Epidermal melanocyte (primary cell): ENCODE results near the gene S100A10.

ENCODE experiments used
- DNase-seq: peaks from one replicate; pipeline ENCODE4 v3.0.0; 2011; ENCODE audit warnings: low spot score; ENCODE audit not compliant: insufficient read length

S100A10 gene, protein sequence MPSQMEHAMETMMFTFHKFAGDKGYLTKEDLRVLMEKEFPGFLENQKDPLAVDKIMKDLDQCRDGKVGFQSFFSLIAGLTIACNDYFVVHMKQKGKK

DNA sequence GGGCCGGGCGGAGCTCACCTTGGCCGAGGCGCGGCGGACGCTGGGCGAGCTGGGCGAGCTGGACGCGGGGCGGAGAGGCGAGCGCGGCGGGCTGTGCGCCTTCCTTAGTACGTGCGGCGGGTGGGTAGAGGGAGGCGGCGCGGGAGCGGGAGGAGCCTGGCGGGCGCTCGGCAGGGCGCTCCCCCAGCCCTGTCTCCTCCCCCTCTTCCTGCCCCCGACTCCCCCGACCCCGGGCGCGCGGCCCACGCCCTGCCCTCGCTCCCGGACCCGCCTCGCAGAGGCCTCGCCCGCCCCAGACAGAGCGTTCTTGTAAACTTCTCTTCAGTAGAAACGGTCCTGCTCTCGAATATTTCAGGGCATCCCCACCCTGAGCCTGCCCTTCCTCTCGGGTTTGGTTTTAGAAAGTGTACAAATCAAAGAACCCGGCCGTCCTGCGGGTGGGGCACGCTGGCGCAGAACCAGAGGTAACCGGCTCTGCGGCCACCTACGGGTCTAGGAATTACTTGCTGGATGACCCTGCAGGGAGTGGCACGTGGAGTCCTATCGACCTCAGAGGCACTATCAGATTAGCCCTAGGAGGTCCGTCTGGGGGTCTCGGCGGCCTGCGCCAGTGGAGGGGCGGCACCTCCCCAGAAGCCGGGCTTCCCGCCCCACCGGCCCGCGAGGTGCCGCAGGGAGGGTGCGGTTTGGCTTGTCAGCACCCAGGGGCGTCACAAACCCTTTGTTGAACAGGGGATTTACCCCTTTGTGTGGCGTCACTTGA lies at the start of gene S100A10:
Gene S100A10, minus strand, starts transcription at position 126 of the 763 bp plus-strand sequence. CDS start 7,629 bp downstream, outside the sequence.
- DNase-seq, result no peak

DNA sequence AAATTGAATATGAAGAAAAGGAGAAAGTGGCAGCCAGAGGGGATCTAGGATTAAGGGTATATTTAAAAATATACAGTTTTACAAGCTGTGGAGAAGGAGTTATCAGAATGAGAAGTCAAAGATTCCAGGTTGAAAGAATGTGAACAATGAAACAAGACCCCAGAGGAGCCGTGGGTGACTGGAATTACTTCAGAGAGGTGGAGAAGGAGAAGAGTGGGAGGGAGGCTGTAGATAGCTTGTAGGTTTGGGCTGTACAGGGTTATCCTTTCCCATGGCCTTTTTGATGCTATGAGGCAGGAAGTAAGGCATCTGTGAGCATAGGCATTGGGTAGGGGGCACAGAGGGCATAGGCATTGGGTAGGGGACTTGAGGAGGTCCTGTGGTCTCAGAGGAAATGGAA lies 48.4 kb upstream of the S100A10 start:
- no peak for DNase-seq

DNA sequence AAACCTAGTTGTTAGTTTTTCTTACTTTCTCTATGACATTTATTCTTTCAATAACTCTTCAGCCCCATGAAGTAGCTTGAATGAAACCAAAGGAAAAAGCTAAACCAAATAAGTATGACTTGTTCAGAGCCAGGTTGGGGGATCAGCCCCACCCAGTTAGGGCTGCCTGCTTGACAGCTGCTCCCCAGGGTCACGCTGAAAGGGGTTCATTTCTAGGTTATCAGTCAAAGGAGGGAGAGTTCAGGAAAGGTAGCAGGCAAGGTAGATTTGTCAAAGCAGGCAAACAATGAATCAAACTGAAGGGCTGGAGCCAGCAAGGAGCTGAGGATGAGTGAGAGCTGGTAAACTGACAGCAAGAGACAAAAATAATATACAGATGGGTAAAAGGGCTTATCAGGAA lies 46.2 kb upstream of the S100A10 start:
- DNase-seq, result no peak

DNA sequence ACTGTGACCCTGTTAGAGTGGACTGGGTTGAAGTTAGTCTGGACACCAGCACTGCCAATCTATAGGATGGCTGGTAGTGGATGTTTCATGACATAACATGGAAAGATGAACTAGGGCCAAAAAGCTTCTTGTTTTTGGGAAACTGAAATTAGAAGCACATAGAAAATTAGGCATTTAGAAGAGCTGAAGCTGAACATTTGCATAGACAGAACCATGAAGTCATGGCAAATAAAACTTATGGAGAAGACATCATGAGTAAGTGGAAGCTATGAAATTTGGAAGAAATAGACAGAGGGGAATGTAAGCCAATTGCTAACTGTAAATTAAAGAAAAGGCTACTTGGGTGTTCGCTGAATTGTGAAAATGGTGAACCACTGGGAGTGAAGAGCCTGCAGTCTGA lies 45.8 kb upstream of the S100A10 start:
- no peak for DNase-seq

DNA sequence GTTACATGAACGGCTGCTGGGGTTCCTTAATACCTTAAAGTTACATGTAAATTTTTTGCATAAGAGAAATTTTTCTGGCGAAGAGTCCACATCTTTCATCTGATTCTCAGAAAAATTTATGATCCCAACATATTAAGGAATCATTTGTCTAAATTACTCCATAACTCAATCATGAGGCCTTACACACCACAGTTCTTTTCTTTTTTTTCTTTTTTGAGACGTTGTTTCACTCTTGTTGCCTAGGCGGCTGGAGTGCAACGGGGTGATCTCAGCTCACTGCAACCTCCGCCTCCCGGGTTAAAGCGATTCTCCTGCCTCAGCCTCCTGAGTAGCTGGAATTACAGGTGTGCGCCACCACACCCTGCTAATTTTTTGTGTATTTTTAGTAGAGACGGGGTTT lies 45.2 kb upstream of the S100A10 start:
- DNase-seq, result no peak

DNA sequence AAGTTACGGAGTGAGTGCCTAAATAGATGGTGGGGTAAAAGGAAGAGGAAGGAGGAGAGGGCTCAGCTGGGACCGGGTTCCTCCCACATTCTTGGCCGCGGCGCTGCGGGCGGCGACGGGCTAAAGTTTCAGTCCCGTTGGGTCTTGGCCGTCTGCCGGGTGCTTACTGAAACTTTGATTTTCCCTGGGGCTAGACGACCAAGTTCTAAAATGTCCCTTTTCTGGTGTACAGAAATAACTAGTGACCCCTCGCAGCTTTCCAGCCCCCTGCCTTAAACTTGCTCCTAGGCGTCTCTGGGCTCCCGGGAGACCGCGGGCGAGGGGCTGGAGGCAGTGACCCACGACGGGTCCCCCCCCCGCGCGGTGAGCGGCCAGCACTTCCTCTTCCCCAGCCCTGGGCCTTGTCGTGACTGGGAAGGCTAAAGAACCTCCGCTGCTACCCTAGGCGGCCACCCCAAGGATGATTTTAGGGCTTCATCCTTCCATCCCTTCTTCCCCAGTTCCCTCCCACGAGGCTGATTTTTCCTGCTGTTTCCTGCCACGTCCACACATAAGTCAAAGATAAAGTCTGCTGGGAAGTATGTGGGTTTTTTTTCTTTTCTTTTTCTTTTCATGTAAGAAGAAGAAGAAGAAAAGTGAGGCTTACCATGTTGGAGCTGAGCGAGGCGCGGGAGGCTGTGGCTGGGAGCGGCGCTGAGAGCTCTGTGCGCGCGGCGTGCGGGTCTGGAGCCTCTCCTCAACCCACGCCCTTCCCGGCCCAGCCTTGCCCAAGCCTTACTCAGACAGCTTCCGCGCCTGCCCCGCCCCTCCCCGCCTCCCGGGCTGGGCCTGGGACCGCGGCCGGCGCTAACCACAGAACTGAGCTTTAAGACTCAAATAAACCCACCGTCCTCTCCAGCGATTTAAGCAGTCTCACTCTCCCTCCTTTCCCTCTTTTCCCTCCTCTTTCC lies 42.9 kb upstream of the S100A10 start, which contains the start of gene S100A11:
Gene S100A11, minus strand, starts transcription at position 738 of the 950 bp plus-strand sequence. Its CDS starts 89 bp downstream, at position 649.
- DNase-seq, result peak; percentile 49

DNA sequence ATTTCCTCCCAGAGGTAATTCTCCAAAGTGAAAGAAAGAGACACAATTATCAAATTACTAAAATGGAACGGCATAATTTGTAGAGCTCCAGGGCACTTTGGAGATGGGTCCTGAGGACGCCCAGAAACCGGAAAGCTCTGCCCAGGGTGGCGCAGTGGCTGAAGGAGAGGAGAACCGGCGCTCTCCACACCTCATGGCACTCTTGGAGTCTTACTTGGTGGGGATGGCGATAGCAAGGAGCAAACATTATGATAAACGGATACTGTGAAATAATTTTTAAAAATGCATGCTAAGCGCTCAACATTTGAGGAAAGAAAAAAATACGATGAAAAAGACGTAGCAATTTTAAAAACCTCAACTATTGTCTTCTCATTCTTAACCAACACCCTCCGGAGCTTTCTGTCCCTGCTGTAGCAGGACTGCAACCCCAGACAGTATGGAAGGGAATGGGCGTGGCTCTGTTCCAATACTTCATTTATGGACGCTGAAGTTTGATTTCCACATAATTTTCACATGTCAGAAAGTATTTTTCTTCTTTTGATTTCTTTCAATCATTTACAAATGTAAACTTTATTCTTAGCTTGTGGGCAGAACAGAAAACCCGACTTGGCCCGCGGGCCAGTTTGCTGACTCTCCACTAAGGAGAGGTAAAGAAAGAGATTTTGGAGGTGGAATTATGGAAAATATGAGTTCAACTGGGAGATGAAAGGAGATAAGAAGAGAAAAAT lies 42.0 kb upstream of the S100A10 start:
- DNase-seq, result no peak

DNA sequence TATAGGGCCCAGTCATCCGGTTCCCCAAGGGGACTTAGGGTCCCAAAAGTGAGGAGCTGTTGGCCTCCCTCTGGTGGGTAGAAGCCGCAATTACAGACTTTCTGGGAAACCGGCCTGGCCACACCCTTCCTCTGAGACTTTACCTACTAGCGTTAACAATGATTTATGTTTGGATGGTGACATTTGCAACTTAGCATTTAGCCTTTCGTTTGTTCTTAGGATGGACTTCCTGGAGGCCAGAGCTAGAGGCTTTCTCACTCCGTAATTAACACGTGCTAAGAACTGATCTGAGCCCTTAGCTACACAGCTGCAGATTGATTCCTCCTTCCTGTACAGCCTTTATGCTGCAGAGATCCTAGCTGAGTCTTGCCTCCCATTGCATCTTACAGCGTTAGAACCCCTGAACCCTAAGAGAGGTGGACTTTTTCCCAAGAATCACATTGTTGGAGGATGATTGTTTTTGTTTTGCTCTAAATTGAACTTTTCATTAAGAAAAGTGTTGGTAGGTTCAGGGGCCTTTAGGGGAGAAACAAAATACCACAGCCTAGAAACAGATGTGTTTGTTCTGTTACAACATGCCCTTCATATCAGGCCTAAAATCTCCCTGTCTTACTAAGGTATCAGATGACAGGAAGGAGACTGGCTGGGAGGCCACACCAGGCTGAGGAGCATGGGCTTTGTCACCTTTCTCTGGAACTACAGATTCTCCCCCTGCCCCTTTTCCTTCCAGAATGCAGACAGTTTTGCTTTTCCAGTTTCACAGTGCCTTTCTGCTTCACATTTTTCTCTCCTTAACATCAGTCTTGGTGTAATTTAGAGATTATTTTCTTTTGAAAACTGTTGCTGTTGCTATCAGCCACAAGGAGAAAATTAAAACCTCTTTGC lies 41.2 kb upstream of the S100A10 start:
- DNase-seq, result peak; percentile 54

DNA sequence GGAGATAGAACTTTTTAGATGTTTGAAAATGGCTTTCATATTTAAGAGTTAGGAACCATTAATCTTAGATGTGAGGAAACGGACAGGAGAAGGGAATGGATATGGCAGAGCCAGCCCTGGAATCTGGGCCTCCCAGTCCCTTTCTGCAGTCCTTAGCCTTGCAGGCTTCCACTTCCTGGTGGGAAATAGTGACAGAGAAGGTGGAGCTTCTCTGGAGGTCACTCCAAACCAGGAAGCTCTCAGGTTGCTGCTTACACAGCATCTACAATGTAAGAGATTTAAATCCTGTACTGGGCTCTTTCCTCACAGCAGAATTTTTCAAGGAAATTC lies 40.6 kb upstream of the S100A10 start:
- DNase-seq, result no peak

DNA sequence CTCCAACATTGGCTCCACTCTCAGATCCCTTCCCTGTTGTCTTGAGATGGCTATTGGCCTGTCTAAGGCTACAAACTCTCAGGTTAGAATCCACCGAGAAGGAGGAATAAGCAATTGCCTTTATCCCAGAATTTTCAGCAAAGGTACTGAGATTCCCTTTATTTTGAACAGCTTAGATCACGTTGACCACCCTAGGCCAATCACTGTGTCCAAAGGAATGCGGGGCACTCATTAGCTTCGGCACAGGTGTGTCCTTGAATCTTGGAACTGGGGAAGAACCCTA lies 36.2 kb upstream of the S100A10 start:
- no peak for DNase-seq

DNA sequence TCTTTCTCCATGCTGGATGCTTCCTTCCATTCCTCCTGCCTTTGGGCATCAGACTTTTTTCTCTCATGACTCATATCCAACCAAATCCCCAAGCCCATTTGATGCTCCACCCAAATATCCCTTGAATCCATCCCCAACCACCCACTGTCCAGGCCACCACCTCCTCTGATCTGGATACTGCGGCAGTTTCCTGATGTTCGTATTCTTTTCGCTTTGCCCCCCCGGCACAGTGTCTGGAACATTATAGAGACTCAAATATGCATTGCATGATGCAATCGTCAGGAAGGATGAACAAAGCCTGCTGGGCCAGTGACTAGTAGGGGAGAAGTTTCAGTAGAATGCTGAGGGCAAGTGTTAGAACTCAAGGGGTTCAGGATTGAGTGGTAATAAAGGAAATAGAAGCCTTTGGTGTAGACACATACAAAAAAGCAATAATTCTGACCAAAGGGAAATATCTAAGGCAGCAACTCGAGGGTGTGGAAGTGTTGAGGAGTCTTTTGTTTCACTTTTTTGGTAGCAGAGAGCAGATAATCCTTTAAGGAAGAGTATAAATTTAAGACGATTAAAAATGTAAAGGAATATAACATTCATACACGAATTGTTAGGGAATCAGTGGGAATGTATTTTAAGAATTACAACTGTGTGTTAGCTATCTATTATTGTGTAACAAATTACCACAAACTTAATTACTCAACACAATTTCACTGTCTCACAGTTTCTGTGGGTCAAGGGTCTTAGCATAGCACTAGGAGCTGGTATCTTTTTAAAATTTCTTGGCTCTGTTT lies 35.7 kb upstream of the S100A10 start:
- no peak for DNase-seq

DNA sequence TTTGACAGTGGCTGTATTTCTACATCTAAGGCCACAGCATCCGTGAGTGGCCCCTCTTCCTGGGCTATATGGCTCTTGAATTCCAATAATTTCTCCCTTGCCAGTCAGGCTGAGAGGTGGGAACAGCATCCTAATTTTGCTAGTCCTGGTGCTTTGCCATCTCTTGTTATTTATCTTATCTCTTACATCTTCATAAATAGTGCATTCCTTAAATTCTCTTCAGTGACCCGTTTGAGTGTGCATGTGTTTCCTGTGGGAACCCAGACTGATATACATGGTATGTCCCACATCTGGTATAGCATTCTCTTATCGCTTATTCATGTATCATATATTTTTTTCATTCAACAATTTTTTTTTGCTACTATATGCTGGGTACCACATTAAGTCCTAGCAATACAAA lies 33.2 kb upstream of the S100A10 start:
- no peak for DNase-seq

DNA sequence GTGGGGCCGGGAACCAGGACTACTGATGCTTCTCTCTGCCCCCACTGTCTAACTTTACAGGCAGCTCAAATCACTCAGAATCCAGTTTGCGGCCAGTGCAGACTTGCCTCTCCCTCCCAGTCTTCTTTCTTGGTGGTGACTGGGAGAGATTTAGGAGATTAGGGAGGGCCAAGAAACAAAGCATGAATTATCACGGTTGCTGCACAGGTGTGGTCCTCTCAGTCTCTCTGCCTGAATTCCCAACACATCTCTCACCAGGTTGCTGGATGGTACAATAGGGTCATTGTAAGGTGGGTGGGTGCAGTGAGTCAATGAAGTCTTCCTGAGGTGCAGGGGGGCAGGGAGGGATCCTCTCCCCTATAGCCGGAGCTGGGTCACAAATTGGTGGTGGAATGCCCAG lies 30.6 kb upstream of the S100A10 start:
- no peak for DNase-seq

DNA sequence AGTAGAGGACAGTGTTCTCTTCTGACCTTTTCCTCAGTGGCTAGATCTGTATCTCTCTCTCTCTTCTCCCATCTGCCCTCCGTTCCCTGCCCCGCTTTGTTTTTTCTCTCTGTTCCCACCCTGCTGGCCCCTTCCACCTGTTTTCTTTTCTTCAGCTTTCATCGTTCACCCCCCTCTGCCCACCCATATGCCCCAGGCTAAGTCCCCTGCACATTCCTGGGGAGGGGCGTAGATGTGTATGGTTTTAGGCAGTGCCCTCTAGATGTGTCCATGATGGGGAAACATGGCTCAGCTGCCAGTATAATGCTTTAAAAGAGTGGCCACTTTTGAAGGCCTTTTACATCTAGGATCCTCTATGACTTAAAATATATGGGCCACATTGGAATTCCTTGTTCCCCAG lies 29.6 kb upstream of the S100A10 start:
- DNase-seq, result no peak

DNA sequence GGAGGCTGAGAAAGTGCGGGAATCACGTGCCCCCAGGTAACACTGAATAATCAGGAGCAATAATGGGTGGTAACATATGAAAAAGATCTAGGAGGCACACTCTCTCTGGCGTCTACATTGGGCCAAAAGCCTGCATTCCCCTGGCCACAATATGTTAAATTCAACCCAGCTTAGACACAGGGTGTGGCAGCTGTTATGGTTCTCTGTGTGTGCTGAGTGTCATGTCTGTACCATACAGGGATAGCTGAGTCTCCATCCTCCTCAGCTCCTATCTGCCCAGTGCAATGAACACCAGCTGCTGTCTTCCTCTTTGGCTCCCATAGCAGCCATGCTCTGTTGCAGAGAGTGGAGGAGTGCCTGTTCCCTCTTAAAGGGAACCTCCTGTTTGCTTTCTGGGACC lies 28.8 kb upstream of the S100A10 start:
- DNase-seq, result no peak

DNA sequence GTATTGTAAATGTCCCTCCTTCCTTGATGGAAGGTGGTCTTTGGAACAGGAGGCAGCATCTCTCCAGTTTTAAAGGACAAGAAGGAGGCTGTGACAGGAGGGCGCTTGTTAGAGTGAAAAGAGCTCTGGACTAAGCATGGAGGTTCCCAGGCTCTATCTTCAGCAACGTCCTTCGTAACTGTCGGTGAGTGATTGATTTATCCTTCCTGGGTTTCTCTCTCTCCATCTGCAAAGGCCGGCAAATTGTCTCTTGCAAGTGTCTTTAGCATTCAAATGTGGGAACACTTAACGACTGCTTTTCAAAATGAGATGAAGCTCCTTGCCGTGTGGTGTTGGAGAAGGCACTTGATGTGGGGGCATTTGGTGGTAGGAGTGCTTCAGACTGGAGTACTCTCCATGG lies 27.9 kb upstream of the S100A10 start:
- no peak for DNase-seq

DNA sequence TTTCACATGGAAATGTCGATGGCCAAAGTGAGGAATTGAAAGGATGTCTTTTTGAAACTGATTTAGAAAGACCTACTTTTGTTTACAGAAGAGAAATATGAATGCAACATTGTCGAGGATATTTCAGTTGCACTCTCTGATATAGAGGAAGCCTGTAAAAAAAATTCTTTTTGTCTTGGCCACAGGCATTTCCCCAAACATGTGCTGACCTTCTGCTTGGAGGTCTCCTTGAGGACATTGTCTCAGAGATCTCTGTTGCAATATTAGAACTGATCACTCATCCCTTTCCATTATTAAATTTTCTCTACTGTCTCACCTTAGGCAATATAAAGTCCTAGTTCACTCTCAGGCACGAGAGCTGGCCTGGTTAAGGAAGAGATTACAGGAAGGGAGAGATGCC lies 27.2 kb upstream of the S100A10 start:
- no peak for DNase-seq

DNA sequence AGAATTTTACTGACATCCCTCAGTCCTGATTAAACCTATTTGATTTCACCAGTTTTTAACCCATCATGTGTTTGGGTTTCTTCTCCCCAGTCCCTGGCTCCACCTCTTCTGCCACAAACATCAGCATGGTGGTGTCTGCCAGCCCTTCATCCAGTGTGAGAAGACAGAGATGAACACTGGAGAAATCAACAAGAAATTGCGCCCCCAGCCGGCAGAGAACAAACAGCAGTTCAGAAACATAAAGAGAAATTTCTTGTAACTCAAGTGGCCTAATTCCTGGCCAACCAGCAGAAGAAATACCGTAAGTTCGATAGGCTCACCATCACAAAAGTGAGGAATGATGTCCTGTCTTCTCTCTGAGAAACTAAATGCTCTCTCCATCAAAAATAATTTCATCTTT lies 24.9 kb upstream of the S100A10 start:
- DNase-seq, result no peak

DNA sequence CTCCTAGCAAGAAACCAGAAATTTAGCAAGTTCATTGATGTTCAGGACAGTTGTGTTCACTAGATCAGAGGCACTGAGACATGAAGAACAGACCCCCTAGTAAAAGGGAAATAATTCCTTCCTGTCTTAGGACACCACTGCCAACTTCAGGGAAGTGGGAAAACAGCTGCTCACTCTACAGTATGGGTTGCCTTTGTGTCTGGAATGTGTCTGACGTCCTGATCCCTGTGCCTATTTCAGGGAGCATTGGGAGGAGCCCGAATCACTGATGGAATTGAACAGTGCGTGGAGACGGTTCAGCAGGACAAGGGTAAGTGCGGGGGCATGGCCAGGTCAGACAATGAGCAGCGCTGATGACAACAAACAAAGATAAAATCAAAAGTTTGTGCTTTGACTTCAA lies 22.1 kb upstream of the S100A10 start:
- DNase-seq, result no peak

DNA sequence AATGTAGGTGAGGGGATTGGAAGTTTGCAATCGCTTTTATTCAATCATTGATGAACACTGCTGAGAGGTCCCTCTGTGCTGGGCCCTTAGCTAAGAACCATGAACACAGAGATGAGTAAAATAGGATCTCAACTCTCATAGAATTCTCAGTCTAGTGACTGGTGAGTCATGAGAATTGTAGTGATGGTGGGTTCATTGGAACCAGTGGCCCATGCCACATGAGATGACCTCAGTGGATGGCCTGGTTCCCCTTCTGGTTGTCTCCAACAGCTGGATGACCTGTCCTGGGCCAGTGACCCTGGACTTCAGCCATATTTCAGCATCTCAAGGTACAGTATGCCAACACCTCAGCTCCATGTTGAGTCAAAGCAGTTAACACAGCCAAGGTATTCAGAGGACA lies 21.3 kb upstream of the S100A10 start:
- no peak for DNase-seq
